Liver (tissue), 9 donors: ENCODE results near the gene MAD2L1BP. TPM values are rescaled to one million over a fixed set of nuclear protein-coding genes. Genes with fewer than 3 reads are reported as not detected.

Source experiments
- DNase-seq: peaks from one replicate; pipeline ENCODE4 v3.0.0-alpha.2; 2017; ENCODE audit warnings: low spot score
- H3K27ac ChIP-seq, 2 donors: one replicate each; pipeline ENCODE4 v1.7.0; 2013; ENCODE audit warnings: inconsistent platforms in 2 of 2, low read length in 2 of 2, control low read depth in 1 of 2, low read depth in 1 of 2, mild to moderate bottlenecking in 1 of 2
- H3K27me3 ChIP-seq, 4 donors: one replicate each; pipeline versions ENCODE4 v1.6.1 to v1.7.0; 2013; ENCODE audit warnings: low read length in 3 of 4, inconsistent platforms in 1 of 4, mild to moderate bottlenecking in 1 of 4, moderate library complexity in 1 of 4; ENCODE audit not compliant: control insufficient read depth in 4 of 4, insufficient read depth in 4 of 4
- H3K36me3 ChIP-seq, 4 donors: one replicate each; pipeline versions ENCODE4 v1.6.1 to v1.7.0; 2013; ENCODE audit warnings: low read length in 3 of 4, mild to moderate bottlenecking in 3 of 4, low read depth in 1 of 4, moderate library complexity in 1 of 4; ENCODE audit not compliant: control insufficient read depth in 4 of 4, insufficient read depth in 3 of 4
- H3K4me1 ChIP-seq, 4 donors: one replicate each; pipeline versions ENCODE4 v1.6.1 to v1.7.0; 2013; ENCODE audit warnings: low read length in 3 of 4, mild to moderate bottlenecking in 3 of 4, moderate library complexity in 1 of 4; ENCODE audit not compliant: control insufficient read depth in 4 of 4, insufficient read depth in 4 of 4
- H3K4me3 ChIP-seq, 3 donors: one replicate each; pipeline versions ENCODE4 v1.6.1 to v1.7.0; 2013; ENCODE audit warnings: low read length in 3 of 3, control low read depth in 1 of 3, low read depth in 1 of 3, mild to moderate bottlenecking in 1 of 3
- H3K9ac ChIP-seq, 2 donors: one replicate each; pipeline ENCODE4 v1.7.0; 2013; ENCODE audit warnings: low read length in 2 of 2, mild to moderate bottlenecking in 2 of 2, moderate library complexity in 2 of 2, control low read depth in 1 of 2, low read depth in 1 of 2
- H3K9me3 ChIP-seq, 4 donors: one replicate each; pipeline versions ENCODE4 v1.6.1 to v1.7.0; 2013; ENCODE audit warnings: low read length in 3 of 4; ENCODE audit not compliant: control insufficient read depth in 4 of 4
- EGR1 ChIP-seq, 2 donors: IDR thresholded peaks; 2 replicates each; pipeline ENCODE4 v1.6.1; 2016 to 2018; ENCODE audit warnings: antibody characterized with exemption in 2 of 2, low read depth in 2 of 2
- FOXA1 ChIP-seq: IDR thresholded peaks from 2 replicates; pipeline ENCODE4 v1.6.1; 2016; ENCODE audit warnings: antibody characterized with exemption
- FOXA2 ChIP-seq: IDR thresholded peaks from 2 replicates; pipeline ENCODE4 v1.6.1; 2016; ENCODE audit warnings: antibody characterized with exemption
- GABPA ChIP-seq, 2 donors: IDR thresholded peaks in 1 of 2; conservative IDR thresholded peaks in 1 of 2; 2 replicates each; pipeline ENCODE4 v1.6.1; 2016; ENCODE audit warnings: antibody characterized with exemption in 2 of 2, mild to moderate bottlenecking in 1 of 2, moderate library complexity in 1 of 2
- HNF4A ChIP-seq, 2 donors: conservative IDR thresholded peaks; 2 replicates each; pipeline ENCODE4 v1.6.1; 2016; ENCODE audit warnings: antibody characterized with exemption in 2 of 2, mild to moderate bottlenecking in 2 of 2
- HNF4G ChIP-seq: IDR thresholded peaks from 2 replicates; pipeline ENCODE4 v1.6.1; 2016; ENCODE audit warnings: antibody characterized with exemption
- JUND ChIP-seq, 2 donors: IDR thresholded peaks; 2 replicates each; pipeline ENCODE4 v1.6.1; 2016; ENCODE audit warnings: antibody characterized with exemption in 2 of 2
- NR2F2 ChIP-seq: IDR thresholded peaks from 2 replicates; pipeline ENCODE4 v1.6.1; 2016; ENCODE audit warnings: antibody characterized with exemption
- RAD21 ChIP-seq, 2 donors: IDR thresholded peaks; 2 replicates each; pipeline ENCODE4 v1.6.1; 2016; ENCODE audit warnings: antibody characterized with exemption in 2 of 2, mild to moderate bottlenecking in 2 of 2
- RXRA ChIP-seq, 2 donors: IDR thresholded peaks; 2 replicates each; pipeline ENCODE4 v1.6.1; 2017 to 2018; ENCODE audit warnings: antibody characterized with exemption in 2 of 2, mild to moderate bottlenecking in 1 of 2
- WGBS: extraction: QIAGEN DNeasy Blood & Tissue Kit; methylation state at CpG from one replicate; pipeline ENCODE4 v1.1.7; 2013; 5-methylcytosine and 5-hydroxymethylcytosine counted together
- polyA plus RNA-seq, 2 donors: library from polyadenylated mRNA; stranded (reverse) in 1 of 2; unstranded in 1 of 2; fragments of 200-250 nt in 1 of 2; fragments of >200 nt in 1 of 2; fragmentation: Nextera tagmentation in 1 of 2; extraction: Ambion mirVana in 1 of 2; gene quantifications; one replicate each; pipeline versions ENCODE4 v1.2.1 to v1.2.3, GENCODE V29; 2013 to 2015
- total RNA-seq, 2 donors: library from RNA; depleted of rRNA; stranded (reverse); fragments of >200 nt; gene quantifications; one replicate each; pipeline ENCODE4 v1.2.3, GENCODE V29; 2014
- TF ChIP-seq, protein P1 (sequence below): IDR thresholded peaks from 2 replicates; pipeline ENCODE4 v1.6.1; 2016; ENCODE audit warnings: antibody characterized with exemption
- TF ChIP-seq, protein P2 (sequence below): IDR thresholded peaks from 2 replicates; pipeline ENCODE4 v1.6.1; 2016; ENCODE audit warnings: antibody characterized with exemption, mild to moderate bottlenecking
- TF ChIP-seq, protein P3 (sequence below): IDR thresholded peaks from 2 replicates; pipeline ENCODE4 v1.6.1; 2016; ENCODE audit warnings: antibody characterized with exemption
- donor health status: healthy.
- donor health status: healthy.
- donor health status: healthy.
- donor health status: healthy.
- donor health status: healthy.

MAD2L1BP gene
- total and polyA plus RNA-seq, 4 donors = 11.2 to 17.3 (median 16.1) TPM

- Histone ChIP-seq H3K9ac (no peak overlapping the region), H3K9me3 (no peaks in the 10 kb centered on the region), H3K27ac (no peak overlapping the region), H3K36me3 (peaks cover 3 to 51% (median 31%) of the 10 kb centered on the region in 4 donors), H3K27me3 (no peaks in the 10 kb centered on the region), H3K4me1 (peaks cover 0 to 9% (median 5%) of the 10 kb centered on the region in 4 donors), H3K4me3 (no peak overlapping the region)
- 96% methylated on average over 10 of the region's 10 CpGs for WGBS
- TF ChIP-seq JUND (IDR thresholded peaks at IDR 0.05) (no peak), RAD21 (IDR thresholded peaks at IDR 0.05) (no peak)
- no peak for DNase-seq
Measured at GRCh38 chr6:43622541-43622940, 13.1 kb upstream of the MAD2L1BP start.

- no peaks in the 10 kb centered on the region for H3K27me3 ChIP-seq
- DNase-seq = no peak
- no peaks in the 10 kb centered on the region for H3K9me3 ChIP-seq
- H3K4me3 ChIP-seq = no peak overlapping the region
- no peak overlapping the region for H3K9ac ChIP-seq
- TF ChIP-seq, protein P1, sequence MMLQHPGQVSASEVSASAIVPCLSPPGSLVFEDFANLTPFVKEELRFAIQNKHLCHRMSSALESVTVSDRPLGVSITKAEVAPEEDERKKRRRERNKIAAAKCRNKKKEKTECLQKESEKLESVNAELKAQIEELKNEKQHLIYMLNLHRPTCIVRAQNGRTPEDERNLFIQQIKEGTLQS = no peak
- TF ChIP-seq EGR1 (IDR thresholded peaks at IDR 0.05; ENCODE audit: low read depth in 2 of 2) (no peak), HNF4G (no peak)
- TF ChIP-seq, protein P2, sequence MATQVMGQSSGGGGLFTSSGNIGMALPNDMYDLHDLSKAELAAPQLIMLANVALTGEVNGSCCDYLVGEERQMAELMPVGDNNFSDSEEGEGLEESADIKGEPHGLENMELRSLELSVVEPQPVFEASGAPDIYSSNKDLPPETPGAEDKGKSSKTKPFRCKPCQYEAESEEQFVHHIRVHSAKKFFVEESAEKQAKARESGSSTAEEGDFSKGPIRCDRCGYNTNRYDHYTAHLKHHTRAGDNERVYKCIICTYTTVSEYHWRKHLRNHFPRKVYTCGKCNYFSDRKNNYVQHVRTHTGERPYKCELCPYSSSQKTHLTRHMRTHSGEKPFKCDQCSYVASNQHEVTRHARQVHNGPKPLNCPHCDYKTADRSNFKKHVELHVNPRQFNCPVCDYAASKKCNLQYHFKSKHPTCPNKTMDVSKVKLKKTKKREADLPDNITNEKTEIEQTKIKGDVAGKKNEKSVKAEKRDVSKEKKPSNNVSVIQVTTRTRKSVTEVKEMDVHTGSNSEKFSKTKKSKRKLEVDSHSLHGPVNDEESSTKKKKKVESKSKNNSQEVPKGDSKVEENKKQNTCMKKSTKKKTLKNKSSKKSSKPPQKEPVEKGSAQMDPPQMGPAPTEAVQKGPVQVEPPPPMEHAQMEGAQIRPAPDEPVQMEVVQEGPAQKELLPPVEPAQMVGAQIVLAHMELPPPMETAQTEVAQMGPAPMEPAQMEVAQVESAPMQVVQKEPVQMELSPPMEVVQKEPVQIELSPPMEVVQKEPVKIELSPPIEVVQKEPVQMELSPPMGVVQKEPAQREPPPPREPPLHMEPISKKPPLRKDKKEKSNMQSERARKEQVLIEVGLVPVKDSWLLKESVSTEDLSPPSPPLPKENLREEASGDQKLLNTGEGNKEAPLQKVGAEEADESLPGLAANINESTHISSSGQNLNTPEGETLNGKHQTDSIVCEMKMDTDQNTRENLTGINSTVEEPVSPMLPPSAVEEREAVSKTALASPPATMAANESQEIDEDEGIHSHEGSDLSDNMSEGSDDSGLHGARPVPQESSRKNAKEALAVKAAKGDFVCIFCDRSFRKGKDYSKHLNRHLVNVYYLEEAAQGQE = no peak
- peaks cover 3 to 51% (median 31%) of the 10 kb centered on the region in 4 donors for H3K36me3 ChIP-seq
- 94% methylated on average over 12 of the region's 12 CpGs for WGBS
- no peak overlapping the region for H3K27ac ChIP-seq
- peaks cover 0 to 16% (median 9%) of the 10 kb centered on the region in 4 donors for H3K4me1 ChIP-seq
Measured at GRCh38 chr6:43623880-43624785, 11.5 kb upstream of the MAD2L1BP start.

DNA sequence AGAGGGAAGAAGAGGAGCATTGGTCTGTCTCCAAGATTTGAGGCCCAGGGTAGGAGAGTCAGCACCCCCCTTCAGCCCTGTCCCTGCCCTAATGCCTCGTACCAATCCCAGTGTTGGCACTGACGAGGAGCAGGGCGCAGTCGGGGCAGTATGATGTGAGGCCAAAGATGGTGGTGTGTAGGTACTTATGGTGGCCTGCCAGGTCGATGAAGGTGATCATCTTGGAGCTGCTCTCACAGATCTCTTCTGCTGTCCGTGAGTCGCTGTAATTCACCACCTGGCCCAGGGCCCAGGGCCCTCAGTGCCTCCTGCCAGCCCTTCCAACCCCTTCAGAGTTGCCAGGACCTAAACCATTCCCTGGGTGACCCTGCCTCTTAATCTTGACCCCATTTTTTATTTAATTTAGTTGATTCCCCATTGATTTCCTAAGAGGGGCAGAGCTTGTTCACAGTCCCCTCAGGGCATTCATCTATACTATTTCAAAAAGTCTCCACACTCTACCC is 10.8 kb upstream of the MAD2L1BP start:
- no peak overlapping the region for H3K9ac ChIP-seq
- WGBS = 92% methylated on average over 7 of the region's 7 CpGs

More for the DNA sequence above, 10.8 kb upstream of the MAD2L1BP start:
- Histone ChIP-seq H3K4me3 (no peak overlapping the region), H3K27ac (no peak overlapping the region), H3K9me3 (no peaks in the 10 kb centered on the region), H3K4me1 (peaks cover 0 to 22% (median 11%) of the 10 kb centered on the region in 4 donors), H3K27me3 (no peaks in the 10 kb centered on the region), H3K36me3 (peaks cover 3 to 48% (median 29%) of the 10 kb centered on the region in 4 donors)
- TF ChIP-seq, protein P3, sequence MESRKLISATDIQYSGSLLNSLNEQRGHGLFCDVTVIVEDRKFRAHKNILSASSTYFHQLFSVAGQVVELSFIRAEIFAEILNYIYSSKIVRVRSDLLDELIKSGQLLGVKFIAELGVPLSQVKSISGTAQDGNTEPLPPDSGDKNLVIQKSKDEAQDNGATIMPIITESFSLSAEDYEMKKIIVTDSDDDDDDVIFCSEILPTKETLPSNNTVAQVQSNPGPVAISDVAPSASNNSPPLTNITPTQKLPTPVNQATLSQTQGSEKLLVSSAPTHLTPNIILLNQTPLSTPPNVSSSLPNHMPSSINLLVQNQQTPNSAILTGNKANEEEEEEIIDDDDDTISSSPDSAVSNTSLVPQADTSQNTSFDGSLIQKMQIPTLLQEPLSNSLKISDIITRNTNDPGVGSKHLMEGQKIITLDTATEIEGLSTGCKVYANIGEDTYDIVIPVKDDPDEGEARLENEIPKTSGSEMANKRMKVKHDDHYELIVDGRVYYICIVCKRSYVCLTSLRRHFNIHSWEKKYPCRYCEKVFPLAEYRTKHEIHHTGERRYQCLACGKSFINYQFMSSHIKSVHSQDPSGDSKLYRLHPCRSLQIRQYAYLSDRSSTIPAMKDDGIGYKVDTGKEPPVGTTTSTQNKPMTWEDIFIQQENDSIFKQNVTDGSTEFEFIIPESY = no peak
- TF ChIP-seq EGR1 (IDR thresholded peaks at IDR 0.05; ENCODE audit: low read depth in 2 of 2) (no peak), RXRA (IDR thresholded peaks at IDR 0.05) (no peak), NR2F2 (no peak), FOXA1 (no peak), GABPA (IDR thresholded peaks at IDR 0.05 in 1 of 2, conservative IDR thresholded peaks at IDR 0.05 in 1 of 2) (no peak), FOXA2 (no peak), HNF4G (no peak), HNF4A (conservative IDR thresholded peaks at IDR 0.05) (no peak)
- TF ChIP-seq, protein P1 = no peak
- no peak for DNase-seq
